Sigmoid colon (tissue), 7 donors: ENCODE results near the gene GBF1. TPM values are rescaled to one million over a fixed set of nuclear protein-coding genes. Genes with fewer than 3 reads are reported as not detected.

Experiments used
- DNase-seq: peaks from one replicate; pipeline ENCODE4 v3.0.0-alpha.2; 2019
- H3K27ac ChIP-seq, 4 donors: fragments of 200-600 bp; sonication (generic); one replicate each; pipeline ENCODE4 v1.5.1; 2016 to 2019; ENCODE audit warnings: mild to moderate bottlenecking in 1 of 4
- H3K27me3 ChIP-seq, 3 donors: fragments of 200-600 bp; sonication (generic); one replicate each; pipeline ENCODE4 v1.5.1; 2019; ENCODE audit warnings: mild to moderate bottlenecking in 1 of 3
- H3K36me3 ChIP-seq, 4 donors: fragments of 200-600 bp; sonication (generic); one replicate each; pipeline ENCODE4 v1.5.1; 2016 to 2019
- H3K4me1 ChIP-seq, 4 donors: fragments of 200-600 bp; sonication (generic); one replicate each; pipeline ENCODE4 v1.5.1; 2017 to 2019
- H3K4me3 ChIP-seq, 4 donors: fragments of 200-600 bp; sonication (generic); one replicate each; pipeline ENCODE4 v1.5.1; 2017 to 2019; ENCODE audit warnings: mild to moderate bottlenecking in 2 of 4, moderate library complexity in 1 of 4
- H3K9me3 ChIP-seq, 4 donors: fragments of 200-600 bp in 3 of 4; sonication (generic) in 3 of 4; one replicate each; pipeline versions ENCODE4 v1.5.1 to v1.6.1; 2013 to 2019
- CTCF ChIP-seq, 4 experiments: fragments of 450-650 bp in 3 of 4; fragments of 200-600 bp in 1 of 4; IDR thresholded peaks; one replicate each; pipeline ENCODE4 v1.5.1; 2016 to 2019; ENCODE audit warnings: antibody characterized with exemption in 4 of 4, mild to moderate bottlenecking in 3 of 4, moderate library complexity in 2 of 4
- EP300 ChIP-seq, 4 donors: sonication (generic); formaldehyde crosslinking; IDR thresholded peaks; one replicate each; pipeline ENCODE4 v1.6.1; 2017; ENCODE audit warnings: antibody characterized with exemption in 4 of 4
- POLR2A ChIP-seq, 2 donors: fragments of 450-650 bp; IDR thresholded peaks; one replicate each; pipeline ENCODE4 v1.6.1; 2016; ENCODE audit warnings: antibody characterized with exemption in 2 of 2, mild to moderate bottlenecking in 2 of 2, moderate library complexity in 2 of 2
- POLR2AphosphoS5 ChIP-seq, 4 donors: sonication (generic); formaldehyde crosslinking; IDR thresholded peaks; one replicate each; pipeline ENCODE4 v1.6.1; 2017; ENCODE audit warnings: antibody characterized with exemption in 4 of 4
- WGBS, 2 donors: extraction: QIAGEN DNeasy Blood & Tissue Kit; methylation state at CpG; one replicate each; pipeline ENCODE4 v1.1.7; 2013; 5-methylcytosine and 5-hydroxymethylcytosine counted together
- intact Hi-C: fragments of 100-400 bp; cut with DNase I; formaldehyde crosslinking; loops from one replicate; pipeline ENCODE4 v1.15.1; 2023
- polyA plus RNA-seq, 3 donors: library from polyadenylated mRNA; stranded (reverse); fragments of 200-250 nt; gene quantifications; one replicate each; pipeline ENCODE4 v1.2.3, GENCODE V29; 2013
- total RNA-seq, 4 donors: library from RNA; depleted of rRNA; stranded (reverse); fragments of >200 nt; gene quantifications; one replicate each; pipeline ENCODE4 v1.1.0, GENCODE V29; 2016
- donor health status: healthy with polysubstance abuse.
- donor health status: Bipolar disorder and iron deficiency.
- donor health status: healthy.

Gene GBF1
- total and polyA plus RNA-seq, 7 donors, result 8.4 to 38.2 (median 18.5) TPM

GRCh38 chr10:102423372-102423968 lies 178.1 kb downstream of the GBF1 start:
- Histone ChIP-seq H3K27ac (peak overlapping the region in 3 of 4 donors; percentile 86 to 96 (median 91)), H3K4me3 (no peak overlapping the region), H3K36me3 (peaks cover 10 to 24% (median 11%) of the 10 kb centered on the region in 4 donors), H3K27me3 (peaks cover 0 to 5% (median 0%) of the 10 kb centered on the region in 3 donors), H3K9me3 (no peaks in the 10 kb centered on the region), H3K4me1 (peaks cover 0 to 41% (median 36%) of the 10 kb centered on the region in 4 donors)
- TF ChIP-seq POLR2A (IDR thresholded peaks at IDR 0.05) (no peak), CTCF (IDR thresholded peaks at IDR 0.05) (no peak), EP300 (IDR thresholded peaks at IDR 0.05) (no peak), POLR2AphosphoS5 (IDR thresholded peaks at IDR 0.05) (no peak)
- WGBS, 2 donors, result 93 to 95% methylated on average over 13 of the region's 13 CpGs
- no peak for DNase-seq
- intact Hi-C loops, result loop anchor here (5.0 kb wide), 2 partner anchors 54 to 159 kb away; no protein-coding TSS in a partner anchor

- 80 to 93% methylated on average over 9 of the region's 9 CpGs for WGBS, 2 donors
- H3K27ac ChIP-seq, result no peak overlapping the region
- intact Hi-C loops, result loop anchor here (5.0 kb wide), 2 partner anchors 53 to 158 kb away; no protein-coding TSS in a partner anchor
- H3K27me3 ChIP-seq, result no peaks in the 10 kb centered on the region
- peaks cover 0 to 34% (median 30%) of the 10 kb centered on the region in 4 donors for H3K4me1 ChIP-seq
- H3K4me3 ChIP-seq, result no peak overlapping the region
- H3K36me3 ChIP-seq, result peaks cover 10 to 24% (median 11%) of the 10 kb centered on the region in 4 donors
- no peak for TF ChIP-seq CTCF (IDR thresholded peaks at IDR 0.05)
- no peaks in the 10 kb centered on the region for H3K9me3 ChIP-seq
- DNase-seq, result no peak
Measured at GRCh38 chr10:102424145-102424544, 178.8 kb downstream of the GBF1 start.

- Histone ChIP-seq H3K4me3 (no peak overlapping the region), H3K9me3 (no peaks in the 10 kb centered on the region), H3K27ac (no peak overlapping the region), H3K36me3 (peaks cover 10 to 24% (median 11%) of the 10 kb centered on the region in 4 donors), H3K27me3 (no peaks in the 10 kb centered on the region), H3K4me1 (peaks cover 0 to 26% (median 23%) of the 10 kb centered on the region in 4 donors)
- TF ChIP-seq POLR2A (IDR thresholded peaks at IDR 0.05), result no peak
- TF ChIP-seq POLR2AphosphoS5 (IDR thresholded peaks at IDR 0.05), result no peak
- TF ChIP-seq CTCF (IDR thresholded peaks at IDR 0.05), result no peak
- TF ChIP-seq EP300 (IDR thresholded peaks at IDR 0.05), result no peak
- intact Hi-C loops, result loop anchor here (5.0 kb wide), 3 partner anchors 52 to 183 kb away; partner anchors contain the start of gene PITX3
- 90 to 91% methylated on average over 6 of the region's 6 CpGs for WGBS, 2 donors
- DNase-seq, result no peak
Measured at GRCh38 chr10:102424916-102425315, 179.6 kb downstream of the GBF1 start.

- TF ChIP-seq POLR2A (IDR thresholded peaks at IDR 0.05), result no peak
- TF ChIP-seq POLR2AphosphoS5 (IDR thresholded peaks at IDR 0.05), result no peak
- TF ChIP-seq CTCF (IDR thresholded peaks at IDR 0.05), result no peak
- no peak for TF ChIP-seq EP300 (IDR thresholded peaks at IDR 0.05)
- intact Hi-C loops, result loop anchor here (5.0 kb wide), 1 partner anchor 183 kb away; the partner anchor contains the start of gene PITX3
- peaks cover 0 to 21% (median 18%) of the 10 kb centered on the region in 4 donors for H3K4me1 ChIP-seq
Measured at GRCh38 chr10:102425444-102425843, 180.1 kb downstream of the GBF1 start.

More at GRCh38 chr10:102425444-102425843, 180.1 kb downstream of the GBF1 start:
- Histone ChIP-seq H3K4me3 (no peak overlapping the region), H3K27ac (no peak overlapping the region), H3K36me3 (peaks cover 10 to 24% (median 11%) of the 10 kb centered on the region in 4 donors), H3K9me3 (no peaks in the 10 kb centered on the region), H3K27me3 (no peaks in the 10 kb centered on the region)
- WGBS, 2 donors, result 89 to 95% methylated on average over 1 of the region's 1 CpG
- DNase-seq, result no peak
